Coronary artery (tissue), 2 donors: ENCODE results near the gene ATP4A.

ENCODE experiments used
- DNase-seq: peaks from one replicate; pipeline ENCODE4 v3.0.0-alpha.2; 2017; ENCODE audit warnings: low spot score
- H3K27ac ChIP-seq, 2 donors: fragments of 200-600 bp; sonication (generic); one replicate each; pipeline ENCODE4 v1.5.1; 2016 to 2019
- H3K4me3 ChIP-seq: fragments of 200-600 bp; sonication (generic); 2 replicates; pipeline ENCODE4 v1.5.1; 2016; ENCODE audit warnings: mild to moderate bottlenecking, moderate library complexity
- CTCF ChIP-seq: fragments of 200-600 bp; sonication (generic); IDR thresholded peaks from one replicate; pipeline ENCODE4 v1.5.1; 2019; ENCODE audit warnings: antibody characterized with exemption

The ATP4A gene

GRCh38 chr19:35559281-35559659, 4.2 kb downstream of the ATP4A start:
- no peak overlapping the region for H3K4me3 ChIP-seq
- DNase-seq = no peak
- no peak overlapping the region for H3K27ac ChIP-seq
- TF ChIP-seq CTCF = no peak

DNA sequence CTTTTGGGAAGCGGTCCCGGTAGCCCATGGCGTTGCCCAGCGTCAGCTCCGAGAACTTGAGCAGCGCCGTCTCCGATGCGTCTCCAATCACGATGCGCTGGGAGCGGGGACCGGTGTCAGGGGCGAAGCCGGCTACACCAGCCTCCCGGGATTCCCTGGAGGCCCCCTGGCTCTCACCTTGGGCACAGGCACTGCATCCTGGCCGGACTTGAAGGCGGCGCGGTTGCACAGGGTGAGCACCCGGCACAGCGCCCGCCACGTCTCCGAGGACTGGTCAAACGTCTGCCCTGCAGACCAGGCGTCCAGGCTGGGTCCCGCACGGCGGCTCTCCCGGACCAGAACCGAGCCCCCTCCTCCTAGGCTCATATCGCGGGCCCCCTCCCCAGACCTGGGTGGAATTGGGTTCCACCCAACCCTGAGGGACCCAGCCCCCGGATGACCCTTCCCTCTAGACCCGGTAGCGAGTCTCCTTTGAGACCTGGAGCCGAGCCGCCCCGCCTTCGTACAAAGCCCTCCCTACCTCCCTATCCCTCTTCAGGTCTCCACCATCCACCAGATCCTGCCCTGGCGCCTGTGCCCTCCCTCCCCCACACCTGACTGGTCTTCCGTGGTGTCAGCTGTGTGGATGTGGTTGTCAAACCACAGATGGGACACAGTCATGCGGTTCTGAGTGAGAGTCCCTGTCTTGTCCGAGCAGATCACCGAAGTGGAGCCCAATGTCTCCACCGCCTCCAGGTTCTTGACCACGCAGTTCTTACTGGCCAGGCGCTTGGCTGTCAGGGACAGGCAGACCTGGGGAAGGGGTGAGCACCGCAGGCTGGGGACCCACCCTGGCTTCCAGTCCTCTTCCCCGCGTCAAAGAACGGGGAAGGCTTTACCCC, 4.8 kb downstream of the ATP4A start:
- TF ChIP-seq CTCF = no peak
- H3K27ac ChIP-seq = no peak overlapping the region
- H3K4me3 ChIP-seq = peak overlapping the region; percentile 64
- no peak for DNase-seq

GRCh38 chr19:35557539-35558399, 5.7 kb downstream of the ATP4A start:
- peak overlapping the region; percentile 64 for H3K4me3 ChIP-seq
- no peak for DNase-seq
- no peak for TF ChIP-seq CTCF
- no peak overlapping the region for H3K27ac ChIP-seq

DNA sequence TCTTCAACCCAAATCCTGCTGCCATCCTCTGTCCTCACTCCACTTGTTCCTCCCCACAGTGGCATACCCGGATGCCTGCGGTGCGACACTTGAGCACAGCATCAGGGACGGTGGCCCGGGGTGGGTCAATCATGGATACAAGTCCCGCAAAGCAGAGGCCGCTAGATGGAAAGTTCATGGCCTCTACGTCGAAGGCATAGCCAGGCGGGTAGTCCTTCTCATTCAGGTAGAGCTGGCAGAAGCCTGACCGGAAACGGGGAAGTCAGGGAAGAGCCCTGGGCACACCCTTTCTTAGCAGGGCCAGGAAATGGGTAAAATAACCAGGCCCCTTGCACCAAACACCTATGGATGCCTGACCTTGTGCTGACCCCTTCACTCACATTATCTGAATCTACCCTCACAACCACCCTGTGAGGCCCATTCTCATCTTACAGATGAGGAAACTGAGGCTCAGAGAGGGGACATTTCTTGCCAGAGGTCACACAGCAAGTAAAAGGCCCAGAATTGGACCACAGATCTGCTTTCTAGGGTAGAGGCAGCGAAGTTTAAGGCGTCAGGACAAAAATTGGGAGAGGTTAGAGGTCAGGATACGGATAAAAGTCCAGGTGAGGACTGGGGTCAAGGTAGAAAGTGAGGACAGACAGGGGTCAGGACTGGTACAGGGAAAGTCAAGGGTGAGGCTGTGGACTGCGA, 6.5 kb downstream of the ATP4A start:
- no peak for DNase-seq
- no peak overlapping the region for H3K27ac ChIP-seq
- peak overlapping the region; percentile 64 for H3K4me3 ChIP-seq
- no peak for TF ChIP-seq CTCF

DNA sequence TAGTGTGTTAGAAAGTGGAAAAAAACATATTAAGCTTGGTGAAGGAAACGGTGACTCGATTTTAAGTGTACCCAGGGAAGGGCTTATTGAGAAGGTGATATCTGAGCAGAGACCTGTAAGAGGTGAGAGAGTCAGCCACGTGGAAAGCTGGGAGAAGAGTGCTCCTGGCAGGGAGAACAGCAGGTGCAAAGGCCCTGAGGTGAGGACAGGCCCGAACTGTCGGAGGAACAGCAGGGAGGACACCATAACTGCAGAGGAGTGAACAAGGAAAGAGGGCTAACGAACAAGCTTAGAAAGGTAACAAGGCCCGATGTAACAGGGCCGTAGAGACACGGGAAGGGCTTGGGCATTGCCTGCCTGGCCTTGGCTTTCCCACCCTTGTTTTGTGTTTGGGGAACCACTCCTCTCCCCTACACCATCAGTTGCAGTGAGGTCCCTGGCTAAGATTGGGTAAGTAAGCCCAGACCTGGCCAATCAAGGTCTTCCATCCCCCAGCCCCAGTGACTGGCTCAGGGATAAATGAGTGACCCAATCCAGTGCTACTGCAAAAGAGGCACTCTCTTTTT, 7.3 kb downstream of the ATP4A start:
- TF ChIP-seq CTCF = no peak

DNA sequence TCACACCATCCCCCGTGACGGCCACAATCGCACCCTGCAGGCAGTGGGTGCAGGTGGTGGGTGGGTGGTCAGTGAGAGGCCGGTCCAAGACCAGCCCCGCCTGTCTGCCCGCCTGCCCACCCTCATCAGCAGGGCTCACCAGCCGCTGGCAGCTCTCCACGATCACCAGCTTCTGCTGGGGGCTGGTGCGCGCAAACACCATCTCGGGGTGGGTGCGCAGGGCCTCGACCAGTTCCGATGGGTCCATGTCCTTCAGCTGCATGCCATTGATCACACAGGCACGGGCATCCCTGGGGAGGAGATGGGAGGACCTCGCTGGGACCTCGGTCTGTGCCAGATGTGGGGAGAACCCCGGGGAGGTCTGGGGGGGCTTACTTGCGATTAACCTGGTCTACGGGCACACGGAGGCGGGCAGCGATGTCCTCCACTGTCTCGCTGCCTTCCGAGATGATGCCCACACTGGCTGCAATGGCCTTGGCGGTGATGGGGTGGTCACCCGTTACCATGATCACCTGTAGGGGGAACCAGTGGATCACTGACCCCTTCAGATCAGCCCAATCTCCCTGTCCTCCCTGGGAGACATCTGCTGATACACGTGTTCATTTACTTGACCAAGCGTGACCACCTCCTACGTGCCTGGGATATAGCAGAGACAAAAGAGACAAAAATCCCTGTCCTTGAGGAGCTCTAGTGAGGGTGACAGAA, 8.0 kb downstream of the ATP4A start:
- no peak for DNase-seq
- TF ChIP-seq CTCF = no peak
- Histone ChIP-seq H3K27ac (no peak overlapping the region), H3K4me3 (no peak overlapping the region)

More for the DNA sequence above, 7.3 kb downstream of the ATP4A start:
- Histone ChIP-seq H3K4me3 (no peak overlapping the region), H3K27ac (no peak overlapping the region)
- no peak for DNase-seq
